ENCODE measurements around the gene POU2F2.

DNA sequence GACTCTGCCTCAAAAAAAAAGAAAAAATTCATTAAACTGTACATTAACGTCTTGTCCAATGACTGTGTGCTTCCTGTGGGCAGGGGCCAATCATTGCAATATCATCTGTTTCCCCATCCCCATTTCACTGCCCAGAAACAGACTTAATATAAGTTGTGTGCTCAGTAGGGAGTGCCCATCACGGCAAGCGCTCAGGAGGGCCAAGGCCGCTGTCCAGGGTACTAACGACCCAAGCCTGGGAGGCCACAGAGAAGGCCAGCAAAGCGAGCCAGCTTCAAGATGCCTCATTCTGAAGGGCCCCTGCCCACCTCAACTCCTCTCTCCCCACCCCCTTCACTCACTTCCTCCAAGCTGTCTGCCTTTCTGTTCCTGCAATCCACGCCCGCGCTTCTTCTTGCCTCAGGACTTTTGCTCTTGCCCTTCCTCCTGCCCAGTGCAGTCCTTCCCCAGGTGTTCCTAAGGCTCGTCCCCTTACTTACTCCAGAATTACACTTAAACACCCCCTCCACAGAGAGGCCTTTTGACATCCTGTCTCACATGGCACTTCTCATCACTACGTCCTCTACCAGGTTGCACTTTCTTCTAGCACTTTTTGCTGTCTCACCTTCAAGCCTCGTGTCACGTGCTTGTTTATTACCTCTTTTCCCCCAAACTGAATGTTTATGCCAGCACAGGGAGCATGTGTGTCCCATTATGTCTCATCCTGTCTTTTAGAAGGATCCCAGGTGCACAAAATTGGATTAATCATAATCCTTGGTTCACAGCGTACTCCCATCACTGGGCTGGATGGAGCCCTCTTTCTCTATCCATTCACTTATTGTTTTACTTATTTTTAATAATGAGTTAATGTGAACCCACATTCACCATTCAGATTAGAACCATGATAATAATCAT is 11.3 kb upstream of the POU2F2 start:
- TF ChIP-seq, protein P1, sequence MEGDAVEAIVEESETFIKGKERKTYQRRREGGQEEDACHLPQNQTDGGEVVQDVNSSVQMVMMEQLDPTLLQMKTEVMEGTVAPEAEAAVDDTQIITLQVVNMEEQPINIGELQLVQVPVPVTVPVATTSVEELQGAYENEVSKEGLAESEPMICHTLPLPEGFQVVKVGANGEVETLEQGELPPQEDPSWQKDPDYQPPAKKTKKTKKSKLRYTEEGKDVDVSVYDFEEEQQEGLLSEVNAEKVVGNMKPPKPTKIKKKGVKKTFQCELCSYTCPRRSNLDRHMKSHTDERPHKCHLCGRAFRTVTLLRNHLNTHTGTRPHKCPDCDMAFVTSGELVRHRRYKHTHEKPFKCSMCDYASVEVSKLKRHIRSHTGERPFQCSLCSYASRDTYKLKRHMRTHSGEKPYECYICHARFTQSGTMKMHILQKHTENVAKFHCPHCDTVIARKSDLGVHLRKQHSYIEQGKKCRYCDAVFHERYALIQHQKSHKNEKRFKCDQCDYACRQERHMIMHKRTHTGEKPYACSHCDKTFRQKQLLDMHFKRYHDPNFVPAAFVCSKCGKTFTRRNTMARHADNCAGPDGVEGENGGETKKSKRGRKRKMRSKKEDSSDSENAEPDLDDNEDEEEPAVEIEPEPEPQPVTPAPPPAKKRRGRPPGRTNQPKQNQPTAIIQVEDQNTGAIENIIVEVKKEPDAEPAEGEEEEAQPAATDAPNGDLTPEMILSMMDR (IDR thresholded peaks at IDR 0.05; ENCODE audit: extremely low read depth in 1 of 2, insufficient read depth in 1 of 2, low read depth in 1 of 2, low read length in 2 of 2), result no peak
- TF ChIP-seq GATA2 (IDR thresholded peaks at IDR 0.05; ENCODE audit: insufficient read depth, insufficient read length, low read depth, low read length) (no peak), POLR2A (IDR thresholded peaks at IDR 0.05; ENCODE audit: low read depth, low read length) (no peak), JUN (IDR thresholded peaks at IDR 0.05; ENCODE audit: borderline replicate concordance, insufficient read depth, insufficient read length, low read depth) (no peak), EZH2 (IDR thresholded peaks at IDR 0.05; ENCODE audit: borderline replicate concordance, low read depth, low read length, severe bottlenecking) (no peak), POLR2AphosphoS5 (IDR thresholded peaks at IDR 0.05; ENCODE audit: insufficient read depth, low read depth, low read length) (no peak), MYC (IDR thresholded peaks at IDR 0.05; ENCODE audit: low read depth, low read length) (no peak), FOS (IDR thresholded peaks at IDR 0.05; ENCODE audit: borderline replicate concordance, insufficient read depth, low read length) (no peak)
- TF ChIP-seq, protein P2, sequence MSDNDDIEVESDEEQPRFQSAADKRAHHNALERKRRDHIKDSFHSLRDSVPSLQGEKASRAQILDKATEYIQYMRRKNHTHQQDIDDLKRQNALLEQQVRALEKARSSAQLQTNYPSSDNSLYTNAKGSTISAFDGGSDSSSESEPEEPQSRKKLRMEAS (IDR thresholded peaks at IDR 0.05; ENCODE audit: insufficient read depth, insufficient read length), result no peak
